ENCODE measurements around the gene DOCK9.

DOCK9 gene, protein sequence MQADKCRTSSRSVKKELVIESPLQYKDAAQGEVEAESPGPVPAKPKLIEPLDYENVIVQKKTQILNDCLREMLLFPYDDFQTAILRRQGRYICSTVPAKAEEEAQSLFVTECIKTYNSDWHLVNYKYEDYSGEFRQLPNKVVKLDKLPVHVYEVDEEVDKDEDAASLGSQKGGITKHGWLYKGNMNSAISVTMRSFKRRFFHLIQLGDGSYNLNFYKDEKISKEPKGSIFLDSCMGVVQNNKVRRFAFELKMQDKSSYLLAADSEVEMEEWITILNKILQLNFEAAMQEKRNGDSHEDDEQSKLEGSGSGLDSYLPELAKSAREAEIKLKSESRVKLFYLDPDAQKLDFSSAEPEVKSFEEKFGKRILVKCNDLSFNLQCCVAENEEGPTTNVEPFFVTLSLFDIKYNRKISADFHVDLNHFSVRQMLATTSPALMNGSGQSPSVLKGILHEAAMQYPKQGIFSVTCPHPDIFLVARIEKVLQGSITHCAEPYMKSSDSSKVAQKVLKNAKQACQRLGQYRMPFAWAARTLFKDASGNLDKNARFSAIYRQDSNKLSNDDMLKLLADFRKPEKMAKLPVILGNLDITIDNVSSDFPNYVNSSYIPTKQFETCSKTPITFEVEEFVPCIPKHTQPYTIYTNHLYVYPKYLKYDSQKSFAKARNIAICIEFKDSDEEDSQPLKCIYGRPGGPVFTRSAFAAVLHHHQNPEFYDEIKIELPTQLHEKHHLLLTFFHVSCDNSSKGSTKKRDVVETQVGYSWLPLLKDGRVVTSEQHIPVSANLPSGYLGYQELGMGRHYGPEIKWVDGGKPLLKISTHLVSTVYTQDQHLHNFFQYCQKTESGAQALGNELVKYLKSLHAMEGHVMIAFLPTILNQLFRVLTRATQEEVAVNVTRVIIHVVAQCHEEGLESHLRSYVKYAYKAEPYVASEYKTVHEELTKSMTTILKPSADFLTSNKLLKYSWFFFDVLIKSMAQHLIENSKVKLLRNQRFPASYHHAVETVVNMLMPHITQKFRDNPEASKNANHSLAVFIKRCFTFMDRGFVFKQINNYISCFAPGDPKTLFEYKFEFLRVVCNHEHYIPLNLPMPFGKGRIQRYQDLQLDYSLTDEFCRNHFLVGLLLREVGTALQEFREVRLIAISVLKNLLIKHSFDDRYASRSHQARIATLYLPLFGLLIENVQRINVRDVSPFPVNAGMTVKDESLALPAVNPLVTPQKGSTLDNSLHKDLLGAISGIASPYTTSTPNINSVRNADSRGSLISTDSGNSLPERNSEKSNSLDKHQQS (N-terminal part only)

DNA sequence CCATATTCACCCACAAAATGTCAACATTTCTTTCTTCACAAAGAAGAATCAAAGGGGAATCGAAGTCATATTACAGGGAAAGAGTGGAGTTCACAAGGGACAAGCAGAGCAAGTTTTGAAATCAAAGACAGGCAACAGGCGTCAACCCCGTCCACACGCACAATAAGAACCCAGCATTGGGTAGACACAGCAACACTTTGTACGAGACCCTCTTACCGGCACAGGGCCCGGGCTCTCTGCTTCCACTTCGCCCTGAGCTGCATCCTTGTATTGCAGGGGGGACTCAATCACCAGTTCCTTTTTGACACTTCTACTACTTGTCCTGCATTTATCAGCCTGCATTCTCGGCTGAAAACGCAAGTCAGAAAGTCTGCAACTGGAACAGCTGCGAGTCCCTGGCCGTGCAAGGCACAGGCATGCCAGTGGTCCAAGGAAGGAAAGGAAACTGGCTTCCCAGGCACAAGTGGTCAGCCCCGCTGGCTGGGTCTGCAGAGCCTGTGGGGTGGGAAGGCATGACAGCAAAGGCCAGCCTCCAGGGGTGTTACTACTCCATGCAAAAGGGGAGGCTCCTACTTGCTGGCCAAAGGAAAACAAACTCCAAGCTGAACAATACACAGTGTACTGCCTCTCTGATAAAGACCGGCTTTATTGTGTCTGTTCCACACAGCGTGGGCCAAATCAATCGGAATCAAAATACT lies at the start of gene DOCK9:
Gene DOCK9, minus strand, starts transcription at position 497 of the 698 bp plus-strand sequence. Its CDS starts 155 bp downstream, at position 342.
- no peaks in the 10 kb centered on the region for H3K9me3 Mint-ChIP-seq
- no peak for ATAC-seq (replicated peaks; ENCODE audit: extremely low read depth, poor library complexity, severe bottlenecking)
- H3K27ac Mint-ChIP-seq (ENCODE audit: low read depth) = no peak within 1 kb of the TSS
- peaks cover 6% of the 10 kb centered on the region for H3K36me3 Mint-ChIP-seq (ENCODE audit: insufficient read depth)
- H3K4me3 Mint-ChIP-seq = no peak within 1 kb of the TSS
- no peaks in the 10 kb centered on the region for H3K27me3 Mint-ChIP-seq
- no peak for DNase-seq (ENCODE audit: low spot score in 2 of 2)
- H3K4me1 Mint-ChIP-seq = peaks cover 65% of the 10 kb centered on the region

DNA sequence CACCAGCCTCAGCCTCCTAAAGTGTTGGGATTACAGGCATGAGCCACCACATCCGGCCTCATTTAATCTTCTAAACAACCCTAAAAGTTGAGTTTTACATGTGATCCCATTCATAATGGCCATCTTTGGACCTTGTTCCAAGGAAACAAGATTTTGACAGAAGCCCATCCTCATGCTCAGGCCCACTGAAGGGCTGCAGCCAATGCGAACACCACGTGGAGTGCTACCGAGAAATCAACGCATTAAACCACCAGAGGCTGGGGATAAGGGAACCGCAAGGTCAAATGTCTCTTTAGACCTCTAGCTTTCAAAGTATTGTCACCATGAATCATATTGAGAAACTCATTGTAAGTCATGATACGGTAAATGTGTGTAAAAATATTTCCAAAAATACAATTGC lies 49.4 kb upstream of the DOCK9 start:
- H3K9me3 Mint-ChIP-seq = no peaks in the 10 kb centered on the region
- H3K27me3 Mint-ChIP-seq = no peaks in the 10 kb centered on the region
- H3K27ac Mint-ChIP-seq (ENCODE audit: low read depth) = no peak overlapping the region
- H3K36me3 Mint-ChIP-seq (ENCODE audit: insufficient read depth) = no peaks in the 10 kb centered on the region
- DNase-seq (ENCODE audit: low spot score in 2 of 2) = no peak
- peaks cover 48% of the 10 kb centered on the region for H3K4me1 Mint-ChIP-seq
- no peak for ATAC-seq (replicated peaks; ENCODE audit: extremely low read depth, poor library complexity, severe bottlenecking)
- no peak overlapping the region for H3K4me3 Mint-ChIP-seq

DNA sequence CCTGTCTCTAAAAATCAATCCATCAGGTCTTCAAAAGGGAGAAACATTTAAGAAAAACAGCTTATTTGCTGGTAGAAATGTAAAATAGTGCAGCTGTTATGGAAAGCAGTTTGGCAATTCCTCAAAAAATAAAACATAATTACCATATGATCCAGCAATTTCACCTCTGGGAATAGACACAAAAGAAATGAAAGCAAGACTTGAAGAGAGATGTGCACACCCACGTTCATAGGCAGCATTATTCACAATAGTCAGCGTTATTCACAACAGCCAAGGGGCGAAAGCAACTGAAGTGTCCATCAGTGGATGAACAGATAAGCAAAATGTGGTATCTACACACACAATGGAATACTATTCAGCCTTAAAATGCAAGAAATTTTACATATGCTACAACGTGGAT lies 45.1 kb upstream of the DOCK9 start:
- Mint-ChIP-seq H3K27me3 (no peaks in the 10 kb centered on the region), H3K36me3 (ENCODE audit: insufficient read depth) (no peaks in the 10 kb centered on the region), H3K27ac (ENCODE audit: low read depth) (no peak overlapping the region), H3K4me1 (peaks cover 54% of the 10 kb centered on the region), H3K9me3 (no peaks in the 10 kb centered on the region), H3K4me3 (no peak overlapping the region)
- DNase-seq (ENCODE audit: low spot score in 2 of 2) (no peak), ATAC-seq (replicated peaks; ENCODE audit: extremely low read depth, poor library complexity, severe bottlenecking) (no peak)

DNA sequence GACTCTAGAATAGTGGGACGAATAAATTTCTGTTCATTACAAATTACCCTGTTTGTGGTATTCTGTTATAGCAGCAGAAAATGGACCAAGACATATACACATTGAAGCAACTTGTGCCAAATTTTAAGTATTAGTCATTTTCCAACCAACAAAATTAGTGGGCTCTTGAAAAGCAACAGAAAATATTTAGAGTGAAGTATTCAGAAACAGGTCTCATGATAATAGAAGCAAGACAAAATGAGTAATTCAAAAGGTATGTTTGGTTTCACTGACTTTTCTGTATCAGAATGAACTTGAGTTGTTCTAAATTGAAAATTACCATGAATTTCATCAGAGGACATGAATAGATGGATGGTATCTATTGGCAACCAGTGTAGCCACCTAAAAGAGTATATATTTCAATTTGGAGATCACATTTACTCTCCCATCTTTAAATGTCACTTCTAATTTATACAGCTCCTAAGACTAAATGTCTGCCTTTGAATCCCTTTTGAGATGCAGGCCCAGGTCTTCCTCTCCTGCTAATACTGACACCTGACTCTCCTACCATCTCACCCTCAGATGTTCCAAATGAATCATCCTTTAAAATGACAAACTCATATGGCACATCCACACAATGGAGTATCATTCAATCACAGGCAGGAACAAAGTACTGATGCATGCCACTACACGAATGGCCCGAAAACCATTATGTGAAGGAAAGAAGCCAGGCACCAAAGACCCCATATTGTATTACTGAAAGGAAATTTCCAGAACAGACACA lies 40.7 kb upstream of the DOCK9 start:
- Mint-ChIP-seq H3K4me3 (no peak overlapping the region), H3K4me1 (peaks cover 55% of the 10 kb centered on the region), H3K36me3 (ENCODE audit: insufficient read depth) (no peaks in the 10 kb centered on the region), H3K27ac (ENCODE audit: low read depth) (no peak overlapping the region), H3K9me3 (no peaks in the 10 kb centered on the region), H3K27me3 (no peaks in the 10 kb centered on the region)
- ATAC-seq (replicated peaks; ENCODE audit: extremely low read depth, poor library complexity, severe bottlenecking) (no peak), DNase-seq (ENCODE audit: low spot score in 2 of 2) (no peak)

DNA sequence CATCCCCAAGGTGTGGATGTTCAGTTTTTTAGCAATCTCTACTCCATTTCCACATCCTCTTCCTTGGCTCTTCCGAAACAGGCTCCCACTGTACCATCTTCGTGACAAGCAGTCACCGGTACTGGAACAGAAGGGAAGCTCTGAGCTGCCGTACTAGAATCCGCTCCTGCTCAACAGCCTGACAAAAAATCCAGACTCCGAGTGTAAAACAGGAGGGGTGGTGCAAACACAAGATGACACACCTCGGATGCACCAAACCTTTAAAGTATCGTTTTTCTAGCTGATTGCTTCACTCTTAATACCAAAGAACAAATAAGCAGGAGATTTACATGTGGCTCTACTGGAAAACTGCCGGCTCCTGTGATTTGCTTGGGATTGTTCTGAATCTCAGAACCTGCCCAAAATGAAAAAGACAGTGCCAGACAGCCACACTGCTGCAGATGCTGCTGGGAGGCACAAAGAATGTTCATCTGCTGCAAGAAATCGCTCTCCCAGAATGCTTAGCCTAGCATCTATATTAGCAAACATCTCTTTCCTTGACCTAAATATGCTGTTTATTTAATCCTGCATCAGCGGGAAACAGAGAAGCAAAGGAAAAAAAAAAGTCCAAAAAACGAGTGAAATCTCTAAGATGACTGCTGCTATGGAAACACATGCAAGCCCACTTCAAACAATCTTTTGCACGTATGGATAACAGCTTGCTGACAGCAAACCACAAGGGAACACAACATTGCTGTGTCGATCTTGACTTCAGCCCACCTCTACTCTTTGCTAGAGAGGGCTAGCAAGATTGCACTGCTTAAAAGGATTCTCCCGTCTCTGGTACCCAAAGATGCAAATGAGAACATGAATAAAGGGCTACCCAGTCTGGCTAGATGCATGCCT lies 38.0 kb upstream of the DOCK9 start:
- Mint-ChIP-seq H3K4me3 (peak overlapping the region; percentile 35), H3K27ac (ENCODE audit: low read depth) (peak overlapping the region; percentile 8), H3K27me3 (no peaks in the 10 kb centered on the region), H3K36me3 (ENCODE audit: insufficient read depth) (no peaks in the 10 kb centered on the region), H3K4me1 (peaks cover 55% of the 10 kb centered on the region), H3K9me3 (no peaks in the 10 kb centered on the region)
- DNase-seq (ENCODE audit: low spot score in 2 of 2) (no peak), ATAC-seq (replicated peaks; ENCODE audit: extremely low read depth, poor library complexity, severe bottlenecking) (peak; percentile 60)

DNA sequence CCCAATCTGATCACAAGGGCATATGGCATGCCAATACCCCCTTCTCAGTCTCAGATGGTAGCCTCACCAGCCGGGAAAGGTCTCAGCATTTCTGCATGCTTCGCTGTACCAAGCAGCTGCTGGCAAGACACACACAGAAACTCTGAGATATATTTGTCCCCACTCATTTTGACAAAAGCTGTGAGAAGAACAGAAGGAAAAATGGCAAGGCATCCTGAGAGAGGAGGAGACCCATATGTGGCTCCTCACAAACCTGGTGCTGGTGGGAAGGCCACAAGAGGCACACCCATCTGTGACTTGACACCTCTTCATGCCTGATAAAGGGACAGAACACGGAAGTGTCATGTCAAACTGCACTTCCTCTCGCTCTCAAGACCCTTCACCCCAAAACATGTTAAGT lies 36.7 kb upstream of the DOCK9 start:
- no peak for DNase-seq (ENCODE audit: low spot score in 2 of 2)
- Mint-ChIP-seq H3K27ac (ENCODE audit: low read depth) (peak overlapping the region; percentile 47), H3K36me3 (ENCODE audit: insufficient read depth) (no peaks in the 10 kb centered on the region), H3K4me1 (peaks cover 56% of the 10 kb centered on the region), H3K27me3 (no peaks in the 10 kb centered on the region), H3K9me3 (no peaks in the 10 kb centered on the region), H3K4me3 (no peak overlapping the region)
- ATAC-seq (replicated peaks; ENCODE audit: extremely low read depth, poor library complexity, severe bottlenecking) = no peak

DNA sequence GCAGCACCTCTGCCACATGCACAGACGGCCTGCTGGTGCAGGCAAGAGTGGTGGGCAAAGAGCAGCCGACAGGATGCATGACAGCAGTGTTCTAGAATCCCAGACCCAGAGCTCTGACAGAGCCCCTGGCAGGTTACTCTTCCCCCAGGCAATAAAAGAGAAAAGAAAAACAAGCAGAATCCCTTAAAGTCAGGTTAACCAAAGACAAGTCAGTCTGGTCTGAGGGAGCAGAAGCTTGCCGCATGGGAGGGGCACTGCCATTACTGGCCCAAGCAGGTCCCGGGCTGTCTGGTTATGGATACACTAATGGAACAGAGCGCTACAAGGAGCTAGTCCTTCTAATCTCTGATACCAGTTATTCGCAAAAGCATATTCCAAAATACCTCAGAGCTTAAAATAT lies 36.1 kb upstream of the DOCK9 start:
- ATAC-seq (replicated peaks; ENCODE audit: extremely low read depth, poor library complexity, severe bottlenecking) = no peak
- H3K27me3 Mint-ChIP-seq = no peaks in the 10 kb centered on the region
- H3K9me3 Mint-ChIP-seq = no peaks in the 10 kb centered on the region
- no peaks in the 10 kb centered on the region for H3K36me3 Mint-ChIP-seq (ENCODE audit: insufficient read depth)
- peak overlapping the region; percentile 57 for H3K27ac Mint-ChIP-seq (ENCODE audit: low read depth)
- H3K4me1 Mint-ChIP-seq = peaks cover 55% of the 10 kb centered on the region
- no peak overlapping the region for H3K4me3 Mint-ChIP-seq
- DNase-seq (ENCODE audit: low spot score in 2 of 2) = no peak

DNA sequence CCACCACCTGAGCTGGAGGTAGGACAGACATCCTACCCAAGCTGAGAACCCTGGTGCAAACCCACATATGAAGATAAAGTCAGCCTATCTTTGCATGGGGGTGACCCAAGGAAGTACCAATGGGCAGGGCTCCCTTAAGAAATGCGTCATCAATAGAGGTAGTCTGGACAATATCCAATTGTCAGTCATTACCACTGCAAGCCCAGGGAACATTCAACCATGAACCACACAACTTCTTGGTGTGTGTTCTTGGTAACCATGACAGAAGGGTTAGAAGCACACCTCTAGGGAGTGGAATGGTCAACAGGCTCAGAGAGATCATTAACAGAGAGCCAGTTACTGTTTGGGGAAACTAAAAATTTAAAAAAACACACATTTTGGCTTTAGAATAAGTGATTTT lies 34.7 kb upstream of the DOCK9 start:
- Mint-ChIP-seq H3K4me1 (peaks cover 51% of the 10 kb centered on the region), H3K27me3 (no peaks in the 10 kb centered on the region), H3K36me3 (ENCODE audit: insufficient read depth) (no peaks in the 10 kb centered on the region), H3K9me3 (no peaks in the 10 kb centered on the region), H3K4me3 (no peak overlapping the region), H3K27ac (ENCODE audit: low read depth) (no peak overlapping the region)
- no peak for DNase-seq (ENCODE audit: low spot score in 2 of 2)
- ATAC-seq (replicated peaks; ENCODE audit: extremely low read depth, poor library complexity, severe bottlenecking) = no peak

DNA sequence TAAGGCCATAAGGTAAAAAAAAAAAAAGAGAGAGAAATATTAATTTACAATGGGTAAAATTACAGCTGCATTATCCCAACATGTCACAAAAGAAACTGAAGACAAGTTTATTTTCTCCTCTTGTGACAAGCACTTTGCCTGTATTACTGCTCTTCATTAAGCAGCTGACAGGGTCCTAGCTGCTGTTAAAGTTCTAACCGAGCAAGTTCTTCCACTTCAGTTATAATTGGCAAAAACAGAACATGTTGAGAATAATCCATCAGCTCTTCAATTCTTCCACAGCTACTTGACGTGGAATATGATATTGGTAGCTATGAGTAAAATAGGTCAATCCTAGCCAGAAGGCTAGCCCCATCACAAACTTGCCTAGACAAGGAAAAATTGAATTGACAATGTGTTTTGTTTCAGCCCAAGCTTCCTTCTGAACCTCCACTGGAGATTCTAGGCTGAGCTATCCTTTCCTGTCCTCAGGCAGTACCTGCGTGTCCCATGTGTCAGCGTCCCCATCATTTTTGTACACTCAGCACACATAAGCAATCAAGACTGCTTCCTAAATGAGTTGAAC lies 32.2 kb upstream of the DOCK9 start:
- H3K4me3 Mint-ChIP-seq = no peak overlapping the region
- DNase-seq (ENCODE audit: low spot score in 2 of 2) (no peak), ATAC-seq (replicated peaks; ENCODE audit: extremely low read depth, poor library complexity, severe bottlenecking) (no peak)
- no peaks in the 10 kb centered on the region for H3K9me3 Mint-ChIP-seq
- H3K27me3 Mint-ChIP-seq = no peaks in the 10 kb centered on the region
- peaks cover 28% of the 10 kb centered on the region for H3K4me1 Mint-ChIP-seq
- peak overlapping the region; percentile 37 for H3K27ac Mint-ChIP-seq (ENCODE audit: low read depth)
- no peaks in the 10 kb centered on the region for H3K36me3 Mint-ChIP-seq (ENCODE audit: insufficient read depth)

DNA sequence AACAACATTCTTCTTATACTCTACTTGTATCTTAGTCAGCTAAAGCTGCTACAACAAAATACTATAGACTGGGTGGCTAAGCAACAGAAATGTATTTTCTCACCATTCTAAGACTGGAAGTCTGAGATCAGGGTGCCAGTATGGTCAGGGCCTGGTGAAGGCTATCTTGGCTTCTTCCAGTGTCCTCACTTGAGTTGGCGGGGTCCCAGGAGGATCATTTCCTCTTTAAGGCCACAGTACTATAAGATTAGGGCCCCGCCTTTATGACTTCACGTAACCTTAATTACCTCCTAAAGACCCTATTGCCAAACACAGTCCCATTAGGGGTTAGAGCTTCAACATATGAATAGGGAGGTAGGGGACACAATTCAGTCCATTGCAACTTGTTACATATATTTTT lies 30.7 kb upstream of the DOCK9 start:
- no peak overlapping the region for H3K27ac Mint-ChIP-seq (ENCODE audit: low read depth)
- no peak for DNase-seq (ENCODE audit: low spot score in 2 of 2)
- ATAC-seq (replicated peaks; ENCODE audit: extremely low read depth, poor library complexity, severe bottlenecking) = no peak
- H3K27me3 Mint-ChIP-seq = no peaks in the 10 kb centered on the region
- peaks cover under 1% of the 10 kb centered on the region for H3K36me3 Mint-ChIP-seq (ENCODE audit: insufficient read depth)
- H3K9me3 Mint-ChIP-seq = no peaks in the 10 kb centered on the region
- peaks cover 21% of the 10 kb centered on the region for H3K4me1 Mint-ChIP-seq
- H3K4me3 Mint-ChIP-seq = no peak overlapping the region
